GM19193 (cell line): Measurements from ENCODE around the gene G6PC2.

Source experiments
- POLR2A ChIP-seq: IDR thresholded peaks from 4 replicates; pipeline ENCODE4 v1.6.1; 2011; ENCODE audit not compliant: insufficient read depth, insufficient read length; ENCODE audit errors: extremely low read depth

The G6PC2 gene, protein sequence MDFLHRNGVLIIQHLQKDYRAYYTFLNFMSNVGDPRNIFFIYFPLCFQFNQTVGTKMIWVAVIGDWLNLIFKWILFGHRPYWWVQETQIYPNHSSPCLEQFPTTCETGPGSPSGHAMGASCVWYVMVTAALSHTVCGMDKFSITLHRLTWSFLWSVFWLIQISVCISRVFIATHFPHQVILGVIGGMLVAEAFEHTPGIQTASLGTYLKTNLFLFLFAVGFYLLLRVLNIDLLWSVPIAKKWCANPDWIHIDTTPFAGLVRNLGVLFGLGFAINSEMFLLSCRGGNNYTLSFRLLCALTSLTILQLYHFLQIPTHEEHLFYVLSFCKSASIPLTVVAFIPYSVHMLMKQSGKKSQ

GRCh38 chr2:168901003-168901402 lies at the start of gene G6PC2:
G6PC2 (plus strand) TSS chr2:168901291; CDS start chr2:168901332, 41 bp downstream.
- TF ChIP-seq POLR2A = no peak

DNA sequence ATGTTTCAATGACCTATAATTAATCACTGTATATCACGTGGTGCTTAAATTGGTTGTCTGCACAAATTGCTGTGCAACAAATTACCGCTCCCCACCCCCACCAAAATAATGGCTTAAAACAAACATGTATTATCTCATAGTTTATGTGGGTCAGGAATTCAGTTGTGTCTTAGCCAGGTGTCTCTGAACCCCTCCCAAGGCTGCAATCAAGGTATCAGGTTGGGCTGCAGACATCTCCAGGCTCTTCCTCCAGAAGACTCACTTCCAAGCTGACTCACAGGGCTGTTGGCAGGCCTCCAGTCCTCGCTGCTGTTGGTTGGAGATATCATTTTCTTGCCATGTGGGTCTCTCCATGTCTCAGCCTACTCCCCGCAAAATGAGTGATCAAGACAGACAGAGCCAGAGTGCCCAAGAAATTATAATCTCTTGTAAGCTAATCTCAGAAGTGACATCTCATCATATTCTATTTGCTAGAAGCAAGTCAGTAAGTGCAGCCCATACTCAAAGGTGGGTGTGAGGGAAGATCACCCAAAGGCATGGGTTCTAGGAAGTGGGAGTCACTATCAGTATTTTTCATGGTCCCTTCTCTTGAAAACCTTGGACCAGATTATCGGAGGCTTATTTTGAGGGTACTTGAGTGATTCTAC lies 49.3 kb upstream of the G6PC2 start:
- no peak for TF ChIP-seq POLR2A

DNA sequence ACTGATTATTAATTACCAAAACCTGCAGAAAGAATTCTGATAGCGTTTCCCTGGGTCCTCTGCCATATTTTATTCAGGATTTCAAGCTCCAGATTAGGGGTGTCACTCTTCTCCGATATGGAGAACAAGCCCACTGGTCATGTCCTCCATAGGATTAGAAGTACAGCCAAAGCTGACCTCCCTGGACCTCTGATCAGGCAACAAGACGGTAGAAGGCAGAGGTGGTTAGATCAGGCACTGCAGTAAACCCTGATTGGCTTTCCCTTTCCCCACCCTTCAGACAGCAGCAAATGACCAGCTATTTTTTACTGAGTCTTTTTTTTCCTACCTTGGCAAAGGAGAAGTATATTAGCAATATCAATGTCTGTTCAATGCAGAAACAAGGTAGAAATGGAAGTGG lies 48.6 kb upstream of the G6PC2 start:
- no peak for TF ChIP-seq POLR2A

DNA sequence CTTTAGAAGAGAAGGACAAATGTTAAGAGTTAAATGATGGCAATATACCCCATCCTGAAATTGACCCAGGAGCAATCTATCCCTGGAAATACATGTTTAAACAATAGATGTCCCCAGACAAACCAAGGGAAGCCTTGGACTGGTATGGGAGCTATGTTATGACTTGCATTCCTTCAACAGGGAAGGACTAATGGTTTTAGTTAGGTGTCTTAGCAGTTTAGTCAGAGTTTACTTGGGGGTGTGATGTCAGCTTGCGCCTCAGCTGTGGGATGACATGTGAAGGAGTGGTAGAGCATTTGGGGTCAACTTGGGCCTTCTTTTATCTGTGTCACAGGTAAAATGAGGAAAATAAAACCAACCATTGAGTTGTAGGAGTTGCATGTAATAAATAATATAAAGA lies 47.6 kb upstream of the G6PC2 start:
- TF ChIP-seq POLR2A = no peak

DNA sequence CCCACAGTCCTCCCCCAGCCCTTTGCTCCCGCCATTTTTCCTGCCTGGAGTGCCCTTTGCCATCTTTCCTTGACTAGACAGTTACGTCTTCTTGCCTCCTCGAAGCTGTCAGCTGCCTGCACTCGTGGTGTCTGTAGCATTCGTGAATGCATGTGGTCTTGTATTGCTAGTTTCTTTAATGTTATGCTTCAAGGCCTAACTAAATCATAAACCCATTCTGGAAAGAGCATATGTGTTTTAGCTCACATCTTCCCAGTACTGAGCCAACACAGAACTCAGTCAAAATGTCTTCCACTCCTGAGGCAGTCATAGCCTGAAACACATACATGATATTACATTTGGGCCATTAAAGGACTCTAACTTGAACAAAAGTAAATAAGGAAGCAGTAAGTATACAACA lies 46.4 kb upstream of the G6PC2 start:
- no peak for TF ChIP-seq POLR2A

- TF ChIP-seq POLR2A = no peak
Observed at GRCh38 chr2:168855601-168856000, 45.5 kb upstream of the G6PC2 start.

GRCh38 chr2:168858146-168858545 lies 42.9 kb upstream of the G6PC2 start:
- no peak for TF ChIP-seq POLR2A

DNA sequence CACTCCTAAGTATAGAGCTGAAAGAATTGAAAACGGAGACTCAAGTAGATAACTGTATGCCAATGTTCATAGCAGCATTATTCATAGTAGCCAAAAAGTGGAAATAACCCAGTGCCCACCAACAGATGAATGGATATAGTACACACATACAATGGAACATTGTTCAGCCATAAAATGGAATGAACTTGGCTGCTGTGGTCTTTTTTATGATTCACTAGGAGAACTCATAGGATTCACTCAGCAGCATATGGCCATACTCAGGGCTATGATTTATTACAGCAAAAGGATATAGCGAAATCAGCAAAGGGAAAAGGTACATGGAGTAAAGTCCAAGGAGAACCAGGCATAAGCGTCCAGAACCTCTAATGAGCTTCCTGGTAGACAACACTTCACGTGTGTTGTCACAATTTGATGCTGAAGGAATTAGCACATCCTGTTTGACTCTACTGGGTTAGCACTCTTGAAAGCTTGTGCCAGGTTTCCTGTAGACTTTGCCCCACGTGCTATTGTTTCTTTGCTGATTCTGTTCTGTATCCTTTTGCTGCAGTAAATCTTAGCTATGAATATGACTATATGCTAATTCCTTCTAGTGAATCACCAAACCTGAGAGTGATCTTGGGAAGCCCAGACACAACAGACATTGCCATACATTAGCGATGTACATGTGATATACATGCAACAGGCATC lies 26.6 kb upstream of the G6PC2 start:
- TF ChIP-seq POLR2A = no peak

DNA sequence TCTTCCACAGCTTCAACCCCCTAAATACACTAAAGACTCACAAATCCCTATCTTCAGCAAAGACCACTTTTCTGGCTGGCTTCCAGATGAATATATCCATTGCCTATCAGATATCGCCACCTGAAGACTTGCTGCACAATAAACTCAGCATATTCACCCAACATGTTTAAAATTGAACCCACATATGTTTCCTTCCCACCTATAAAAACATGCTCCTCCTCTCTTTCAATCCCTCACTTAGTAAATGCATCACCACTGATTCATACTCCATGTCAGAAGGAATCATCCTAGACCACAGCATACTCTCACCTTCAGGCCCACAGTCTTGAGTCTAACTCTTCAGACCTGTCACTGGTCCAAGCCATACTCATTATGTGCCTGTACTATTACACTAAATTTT lies 16.1 kb upstream of the G6PC2 start:
- TF ChIP-seq POLR2A = no peak

DNA sequence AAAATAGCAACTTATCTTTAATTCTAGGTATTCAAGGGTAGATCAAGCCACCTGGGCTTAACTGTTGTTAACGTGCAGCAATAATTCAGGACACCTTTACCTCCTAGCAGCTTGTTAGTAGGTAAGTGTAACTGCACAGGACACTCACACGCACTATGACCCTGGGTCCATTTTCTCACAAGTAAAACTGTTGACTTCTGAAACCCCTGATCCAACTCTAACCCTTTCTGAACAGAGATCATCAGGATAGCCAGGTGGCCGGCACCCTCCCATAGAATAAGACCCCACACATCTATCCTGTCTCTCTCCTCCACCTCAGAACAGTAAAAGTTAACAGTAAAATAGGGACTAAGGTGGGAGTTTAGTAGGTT lies 11.5 kb upstream of the G6PC2 start:
- no peak for TF ChIP-seq POLR2A

DNA sequence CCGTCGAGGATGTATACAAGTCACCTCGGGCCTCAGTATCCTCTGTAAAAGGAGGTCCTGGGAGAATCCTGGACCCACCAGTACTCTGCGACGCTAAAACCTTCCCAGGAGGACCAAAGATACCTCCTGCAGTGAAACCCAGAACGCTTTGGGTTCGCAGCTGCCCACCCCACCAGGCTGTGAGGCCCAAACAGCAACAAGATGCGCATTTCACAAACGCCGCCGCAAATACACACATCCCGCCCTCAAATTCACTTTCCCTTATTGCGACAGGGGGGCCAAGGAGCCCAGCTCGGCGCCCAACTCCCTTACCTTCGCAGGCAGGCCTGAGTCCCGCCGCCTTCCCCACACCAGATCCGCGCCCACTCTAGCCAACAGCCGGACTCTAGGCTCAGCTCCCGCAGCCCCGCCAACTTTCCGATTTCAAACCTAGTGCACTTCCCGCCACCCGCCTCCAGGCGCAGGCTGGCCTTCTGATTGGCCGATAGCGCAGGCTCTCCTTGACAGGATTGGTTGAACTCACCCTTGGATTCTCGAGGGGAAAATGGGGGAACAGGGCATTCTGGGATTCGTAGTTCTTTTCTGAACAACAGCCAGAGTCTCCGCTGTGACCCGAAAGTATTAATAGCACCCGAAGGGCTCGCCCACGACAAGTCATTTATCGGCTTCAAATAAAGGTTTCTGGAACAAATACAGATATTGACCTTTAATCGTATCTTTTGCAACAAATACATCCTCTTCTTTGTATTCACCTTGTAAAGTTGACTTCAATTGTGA lies 10.9 kb upstream of the G6PC2 start, which contains the start of gene SPC25:
TSS of gene SPC25 (minus strand) at position 425 of the 777 bp plus-strand sequence. CDS start 911 bp downstream, outside the sequence.
- peak; percentile 58 for TF ChIP-seq POLR2A

- no peak for TF ChIP-seq POLR2A
Observed at GRCh38 chr2:168892327-168892726, 8.8 kb upstream of the G6PC2 start.

DNA sequence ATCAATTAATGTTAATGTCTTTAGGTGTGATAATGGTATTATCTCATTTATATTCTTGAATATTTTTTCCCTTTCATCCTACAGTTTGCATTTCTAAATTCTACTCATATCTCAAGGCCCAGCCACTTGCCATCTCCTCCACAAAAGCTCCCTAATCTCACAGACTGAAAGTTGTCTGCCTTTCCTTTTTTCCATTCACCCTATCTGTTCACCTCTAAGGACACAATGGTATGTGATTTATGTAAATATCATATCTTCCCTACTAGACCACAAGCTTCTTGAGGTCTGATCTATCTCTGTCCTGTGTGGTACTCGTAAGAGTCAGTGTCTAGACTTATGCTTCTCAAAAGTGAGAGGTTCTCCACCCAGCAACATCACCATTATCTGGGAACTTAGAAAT lies 7.0 kb upstream of the G6PC2 start:
- no peak for TF ChIP-seq POLR2A

DNA sequence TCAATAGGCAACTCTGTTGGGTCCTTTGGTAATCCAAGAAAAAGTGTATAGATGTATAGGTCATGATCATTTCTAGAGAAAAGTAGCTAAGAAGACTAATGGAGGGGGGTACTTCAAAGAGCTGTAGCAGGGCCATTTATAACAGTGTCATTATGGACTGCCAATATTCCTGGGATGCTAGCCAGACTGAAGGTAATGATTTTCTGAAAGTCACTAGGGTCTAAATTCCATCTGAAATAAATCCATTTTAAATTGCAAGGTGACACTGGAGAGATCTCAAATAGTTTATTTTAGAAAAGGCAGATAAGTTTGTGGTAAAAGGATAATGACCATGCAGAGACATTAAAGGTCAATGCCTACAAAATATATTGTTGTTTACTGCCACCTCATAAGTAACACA lies 6.4 kb upstream of the G6PC2 start:
- TF ChIP-seq POLR2A = no peak

- no peak for TF ChIP-seq POLR2A
Observed at GRCh38 chr2:168895771-168896170, 5.3 kb upstream of the G6PC2 start.
